ENCODE data around the gene XPO4.
"Not testable (repeated sequence)": the region's sequence is repeated elsewhere in the genome, so short reads cannot be mapped to it uniquely, and the experiment has no call there.

DNA sequence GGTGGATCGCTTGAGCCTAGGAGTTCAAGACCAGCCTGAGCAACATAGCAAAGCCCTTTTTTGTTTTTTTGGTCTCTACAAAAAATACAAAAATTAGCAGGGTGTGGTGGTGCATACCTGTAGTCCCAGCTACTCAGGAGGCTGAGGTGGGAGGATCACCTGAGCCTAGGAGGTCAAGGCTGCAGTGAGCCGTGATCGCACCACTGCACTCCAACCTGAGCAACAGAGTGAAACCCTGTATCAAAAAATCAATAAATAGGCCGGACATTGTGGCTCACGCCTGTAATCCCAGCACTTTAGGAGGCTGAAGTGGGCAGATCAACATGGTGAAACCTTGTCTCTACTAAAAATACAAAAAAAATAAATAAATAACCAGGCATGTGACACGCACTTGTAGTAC, 13.1 kb upstream of the XPO4 start:
- TF ChIP-seq HMG20B (CRISPR knock-in tag; conservative IDR thresholded peaks at IDR 0.05); RFXAP (CRISPR knock-in tag; IDR thresholded peaks at IDR 0.05; ENCODE audit: borderline replicate concordance); TMF1 (CRISPR knock-in tag; IDR thresholded peaks at IDR 0.05; ENCODE audit: low read depth): not testable (repeated sequence)
- TF ChIP-seq, protein P1, sequence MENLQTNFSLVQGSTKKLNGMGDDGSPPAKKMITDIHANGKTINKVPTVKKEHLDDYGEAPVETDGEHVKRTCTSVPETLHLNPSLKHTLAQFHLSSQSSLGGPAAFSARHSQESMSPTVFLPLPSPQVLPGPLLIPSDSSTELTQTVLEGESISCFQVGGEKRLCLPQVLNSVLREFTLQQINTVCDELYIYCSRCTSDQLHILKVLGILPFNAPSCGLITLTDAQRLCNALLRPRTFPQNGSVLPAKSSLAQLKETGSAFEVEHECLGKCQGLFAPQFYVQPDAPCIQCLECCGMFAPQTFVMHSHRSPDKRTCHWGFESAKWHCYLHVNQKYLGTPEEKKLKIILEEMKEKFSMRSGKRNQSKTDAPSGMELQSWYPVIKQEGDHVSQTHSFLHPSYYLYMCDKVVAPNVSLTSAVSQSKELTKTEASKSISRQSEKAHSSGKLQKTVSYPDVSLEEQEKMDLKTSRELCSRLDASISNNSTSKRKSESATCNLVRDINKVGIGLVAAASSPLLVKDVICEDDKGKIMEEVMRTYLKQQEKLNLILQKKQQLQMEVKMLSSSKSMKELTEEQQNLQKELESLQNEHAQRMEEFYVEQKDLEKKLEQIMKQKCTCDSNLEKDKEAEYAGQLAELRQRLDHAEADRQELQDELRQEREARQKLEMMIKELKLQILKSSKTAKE (CRISPR knock-in tag; IDR thresholded peaks at IDR 0.05; ENCODE audit: borderline replicate concordance), result not testable (repeated sequence)

All from HepG2 (cell line).